SK-N-SH (cell line): Measurements from ENCODE around the gene CSN2. TPM values are rescaled to one million over a fixed set of nuclear protein-coding genes. Genes with fewer than 3 reads are reported as not detected.

Source experiments
- CTCF ChIA-PET: fragments of 300-600, 350-600 bp; formaldehyde crosslinking; extraction: SDS; loops from one replicate; lab custom pipeline; 2021; lab: Yijun Ruan, JAX
- POLR2A ChIA-PET: fragments of 350-600 bp; sonication (Branson Sonifier 250); formaldehyde crosslinking; extraction: SDS; loops from one replicate; lab custom pipeline; 2020; ENCODE audit warnings: antibody characterized with exemption, inconsistent platforms; lab: Yijun Ruan, JAX
- DNase-seq: peaks from one replicate; pipeline ENCODE4 v3.0.0; 2012
- H2AFZ ChIP-seq: fragments of 200-600 bp; sonication (generic); 2 replicates; pipeline ENCODE4 v1.8.1; 2016; ENCODE audit warnings: antibody characterized with exemption, mild to moderate bottlenecking, low read depth
- H3F3A ChIP-seq: fragments of 200-600 bp; sonication (generic); replicated peaks from 2 replicates; pipeline ENCODE3; 2016; ENCODE audit warnings: antibody characterized with exemption, mild to moderate bottlenecking; ENCODE audit not compliant: insufficient read depth
- H3K27ac ChIP-seq, 2 experiments: fragments of 200-500 bp in 1 of 2; fragments of 200-600 bp in 1 of 2; sonication (Bioruptor generic) in 1 of 2; sonication (generic), shearing (Covaris generic) in 1 of 2; 2 replicates each; pipeline versions ENCODE4 v1.5.1 to v1.6.1; 2014 to 2016; ENCODE audit warnings: low read depth in 2 of 2, inconsistent platforms in 1 of 2, low read length in 1 of 2, mild to moderate bottlenecking in 1 of 2, mixed read lengths in 1 of 2
- H3K27me3 ChIP-seq: fragments of 200-600 bp; sonication (generic), shearing (Covaris generic); 2 replicates; pipeline ENCODE4 v1.6.1; 2016; ENCODE audit warnings: mixed run types; ENCODE audit not compliant: insufficient read depth
- H3K36me3 ChIP-seq, 2 experiments: fragments of 200-500 bp in 1 of 2; fragments of 200-600 bp in 1 of 2; sonication (Bioruptor generic) in 1 of 2; sonication (generic) in 1 of 2; replicated peaks in 1 of 2; 2 replicates each; pipeline versions ENCODE3 to v1.5.1; 2014 to 2016; ENCODE audit warnings: low read length in 1 of 2, mild to moderate bottlenecking in 1 of 2; ENCODE audit not compliant: insufficient read depth in 2 of 2, control insufficient read depth in 1 of 2
- H3K4me1 ChIP-seq, 2 experiments: fragments of 200-500 bp in 1 of 2; fragments of 200-600 bp in 1 of 2; sonication (Bioruptor generic) in 1 of 2; sonication (generic), shearing (Covaris generic) in 1 of 2; 2 replicates each; pipeline versions ENCODE4 v1.5.1 to v1.6.1; 2014 to 2016; ENCODE audit warnings: low read depth in 1 of 2, low read length in 1 of 2, mixed run types in 1 of 2; ENCODE audit not compliant: insufficient read depth in 2 of 2, control insufficient read depth in 1 of 2
- H3K4me2 ChIP-seq: fragments of 200-600 bp; sonication (generic), shearing (Covaris generic); 2 replicates; pipeline ENCODE4 v1.6.1; 2017; ENCODE audit warnings: mixed run types
- H3K4me3 ChIP-seq, 2 experiments: fragments of 200-500 bp in 1 of 2; fragments of 200-600 bp in 1 of 2; sonication (Bioruptor generic) in 1 of 2; sonication (generic), shearing (Covaris generic) in 1 of 2; 2 replicates each; pipeline versions ENCODE4 v1.5.1 to v1.8.1; 2014 to 2016; ENCODE audit warnings: low read depth in 2 of 2, inconsistent platforms in 1 of 2, low read length in 1 of 2, mild to moderate bottlenecking in 1 of 2, mixed read lengths in 1 of 2, moderate library complexity in 1 of 2
- H3K79me2 ChIP-seq: fragments of 200-600 bp; sonication (generic); 2 replicates; pipeline ENCODE4 v1.8.1; 2017; ENCODE audit warnings: mild to moderate bottlenecking; ENCODE audit not compliant: insufficient read depth
- H3K9ac ChIP-seq: fragments of 200-600 bp; sonication (generic); 2 replicates; pipeline ENCODE4 v1.6.1; 2017; ENCODE audit warnings: mixed run types
- H3K9me2 ChIP-seq: fragments of 200-600 bp; sonication (generic); 2 replicates; pipeline ENCODE4 v1.6.1; 2017; ENCODE audit warnings: mixed run types
- H3K9me3 ChIP-seq: fragments of 200-600 bp; sonication (generic); 2 replicates; pipeline ENCODE4 v1.6.1; 2017; ENCODE audit warnings: mixed run types, mild to moderate bottlenecking, moderate library complexity
- H4K20me1 ChIP-seq: fragments of 200-600 bp; sonication (generic); 2 replicates; pipeline ENCODE4 v1.6.1; 2017; ENCODE audit warnings: mild to moderate bottlenecking, mixed run types; ENCODE audit not compliant: insufficient read depth
- CHD2 ChIP-seq: fragments of 150-350 bp; IDR thresholded peaks from 2 replicates; pipeline ENCODE4 v1.6.1; 2018; ENCODE audit warnings: low read length; ENCODE audit not compliant: partially characterized antibody
- CTCF ChIP-seq: fragments of 200-600 bp; sonication (generic); IDR thresholded peaks from 2 replicates; pipeline ENCODE4 v1.6.1; 2017; ENCODE audit warnings: antibody characterized with exemption, mild to moderate bottlenecking, moderate library complexity
- EZH2phosphoT487 ChIP-seq: fragments of 200-600 bp; sonication (generic); IDR thresholded peaks from 2 replicates; pipeline ENCODE4 v1.6.1; 2017; ENCODE audit warnings: low read depth, mixed run types, mild to moderate bottlenecking, antibody characterized with exemption, moderate library complexity, borderline replicate concordance
- FOXJ3 ChIP-seq: sonication (generic); formaldehyde crosslinking; IDR thresholded peaks from 2 replicates; pipeline ENCODE4 v1.5.1; 2020; ENCODE audit warnings: mild to moderate bottlenecking, missing genetic modification reagents
- FOXM1 ChIP-seq: IDR thresholded peaks from 2 replicates; pipeline ENCODE4 v1.4.0; 2012; ENCODE audit warnings: low read depth, mild to moderate bottlenecking
- GATA2 ChIP-seq: sonication (generic); formaldehyde crosslinking; IDR thresholded peaks from 2 replicates; pipeline ENCODE4 v1.5.0; 2020; ENCODE audit warnings: mild to moderate bottlenecking, missing genetic modification reagents
- IRF3 ChIP-seq: fragments of 150-350 bp; IDR thresholded peaks from 2 replicates; pipeline ENCODE4 v1.6.1; 2016; ENCODE audit warnings: mild to moderate bottlenecking, low read depth, low read length
- MXI1 ChIP-seq: IDR thresholded peaks from 2 replicates; pipeline ENCODE4 v1.6.1; 2012; ENCODE audit warnings: mild to moderate bottlenecking, low read depth, low read length, improper control_type of control experiment
- NFIC ChIP-seq: IDR thresholded peaks from 2 replicates; pipeline ENCODE4 v1.4.0; 2012; ENCODE audit warnings: borderline replicate concordance
- NRF1 ChIP-seq: IDR thresholded peaks from 2 replicates; pipeline ENCODE4 v1.6.1; 2012; ENCODE audit warnings: low read depth, mild to moderate bottlenecking, low read length
- POLR2AphosphoS5 ChIP-seq: IDR thresholded peaks from 2 replicates; pipeline ENCODE4 v1.6.1; 2012; ENCODE audit warnings: low read depth, low read length
- RAD21 ChIP-seq: IDR thresholded peaks from 2 replicates; pipeline ENCODE4 v1.6.1; 2012; ENCODE audit warnings: mild to moderate bottlenecking, low read length
- RCOR1 ChIP-seq: fragments of 150-350 bp; IDR thresholded peaks from 2 replicates; pipeline ENCODE4 v1.6.1; 2017; ENCODE audit warnings: antibody characterized with exemption, low read length
- RFX5 ChIP-seq: IDR thresholded peaks from 2 replicates; pipeline ENCODE4 v1.6.1; 2012; ENCODE audit warnings: mild to moderate bottlenecking, improper control_type of control experiment, low read length
- RXRA ChIP-seq: IDR thresholded peaks from 2 replicates; pipeline ENCODE4 v1.4.0; 2012; ENCODE audit warnings: low read depth, mild to moderate bottlenecking, borderline replicate concordance
- SIN3A ChIP-seq: IDR thresholded peaks from 2 replicates; pipeline ENCODE4 v1.6.1; 2012; ENCODE audit warnings: low read depth, mild to moderate bottlenecking, low read length, moderate library complexity, borderline replicate concordance
- TAF1 ChIP-seq: IDR thresholded peaks from 2 replicates; pipeline ENCODE4 v1.6.1; 2012; ENCODE audit warnings: low read depth, mild to moderate bottlenecking, low read length, moderate library complexity, borderline replicate concordance
- YY1 ChIP-seq: IDR thresholded peaks from 2 replicates; pipeline ENCODE4 v1.4.0; 2012; ENCODE audit warnings: low read depth, mild to moderate bottlenecking
- WGBS: methylation state at CpG from one replicate; pipeline ENCODE4 v1.1.6; 2017; ENCODE audit warnings: low lambda C conversion rate; 5-methylcytosine and 5-hydroxymethylcytosine counted together
- polyA plus RNA-seq, 3 experiments: library from polyadenylated mRNA; depleted of rRNA; stranded (reverse); fragments of >200 nt; gene quantifications; 2 replicates each; pipeline ENCODE4 v1.2.3, GENCODE V29; 2012
- TF ChIP-seq, protein P1 (sequence below): IDR thresholded peaks from 2 replicates; pipeline ENCODE4 v1.4.0; 2012; ENCODE audit warnings: low read depth, borderline replicate concordance
- TF ChIP-seq, protein P2 (sequence below): IDR thresholded peaks from 2 replicates; pipeline ENCODE4; 2012

CSN2 gene
- polyA plus RNA-seq, 1 of the 3 experiments (the other 2 are of a cell fraction) = not detected

- TF ChIP-seq TAF1 (no peak), CHD2 (no peak), NFIC (no peak), RFX5 (no peak), RXRA (no peak), EZH2phosphoT487 (no peak), RCOR1 (no peak), NRF1 (no peak), RAD21 (no peak)
- TF ChIP-seq, protein P1, sequence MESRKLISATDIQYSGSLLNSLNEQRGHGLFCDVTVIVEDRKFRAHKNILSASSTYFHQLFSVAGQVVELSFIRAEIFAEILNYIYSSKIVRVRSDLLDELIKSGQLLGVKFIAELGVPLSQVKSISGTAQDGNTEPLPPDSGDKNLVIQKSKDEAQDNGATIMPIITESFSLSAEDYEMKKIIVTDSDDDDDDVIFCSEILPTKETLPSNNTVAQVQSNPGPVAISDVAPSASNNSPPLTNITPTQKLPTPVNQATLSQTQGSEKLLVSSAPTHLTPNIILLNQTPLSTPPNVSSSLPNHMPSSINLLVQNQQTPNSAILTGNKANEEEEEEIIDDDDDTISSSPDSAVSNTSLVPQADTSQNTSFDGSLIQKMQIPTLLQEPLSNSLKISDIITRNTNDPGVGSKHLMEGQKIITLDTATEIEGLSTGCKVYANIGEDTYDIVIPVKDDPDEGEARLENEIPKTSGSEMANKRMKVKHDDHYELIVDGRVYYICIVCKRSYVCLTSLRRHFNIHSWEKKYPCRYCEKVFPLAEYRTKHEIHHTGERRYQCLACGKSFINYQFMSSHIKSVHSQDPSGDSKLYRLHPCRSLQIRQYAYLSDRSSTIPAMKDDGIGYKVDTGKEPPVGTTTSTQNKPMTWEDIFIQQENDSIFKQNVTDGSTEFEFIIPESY = no peak
- H3K9me3 ChIP-seq = no peaks in the 10 kb centered on the region
- H3K4me1 ChIP-seq = no peaks in the 10 kb centered on the region
- no peak overlapping the region for H3K27ac ChIP-seq
- no peaks in the 10 kb centered on the region for H4K20me1 ChIP-seq
- no peaks in the 10 kb centered on the region for H3K27me3 ChIP-seq
- H3F3A ChIP-seq = no peaks in the 10 kb centered on the region
- no peak overlapping the region for H3K4me2 ChIP-seq
- ChIA-PET POLR2A (no interaction called here), CTCF (no interaction called here)
- H3K79me2 ChIP-seq = no peaks in the 10 kb centered on the region
- DNase-seq = no peak
- no peak overlapping the region for H2AFZ ChIP-seq
- WGBS = 0% methylated on average over 1 of the region's 1 CpG
- no peak overlapping the region for H3K4me3 ChIP-seq
- no peaks in the 10 kb centered on the region for H3K36me3 ChIP-seq
- no peaks in the 10 kb centered on the region for H3K9me2 ChIP-seq
- H3K9ac ChIP-seq = no peak overlapping the region
Measured at GRCh38 chr4:69970071-69970470, 4.5 kb upstream of the CSN2 start.

- no peak overlapping the region for H3K27ac ChIP-seq
- no peaks in the 10 kb centered on the region for H4K20me1 ChIP-seq
- no peak overlapping the region for H3K4me3 ChIP-seq
- WGBS = 9% methylated on average over 1 of the region's 1 CpG
- no peaks in the 10 kb centered on the region for H3K79me2 ChIP-seq
- H3K9me2 ChIP-seq = no peaks in the 10 kb centered on the region
- H3K4me1 ChIP-seq = no peaks in the 10 kb centered on the region
- H3K36me3 ChIP-seq = no peaks in the 10 kb centered on the region
- no peak overlapping the region for H2AFZ ChIP-seq
- H3F3A ChIP-seq = no peaks in the 10 kb centered on the region
- CTCF ChIA-PET = interaction anchor here (0.7 kb wide), 1 partner anchor 1191 kb away, joined by 3 read pairs; no protein-coding TSS in a partner anchor
- TF ChIP-seq, protein P2, sequence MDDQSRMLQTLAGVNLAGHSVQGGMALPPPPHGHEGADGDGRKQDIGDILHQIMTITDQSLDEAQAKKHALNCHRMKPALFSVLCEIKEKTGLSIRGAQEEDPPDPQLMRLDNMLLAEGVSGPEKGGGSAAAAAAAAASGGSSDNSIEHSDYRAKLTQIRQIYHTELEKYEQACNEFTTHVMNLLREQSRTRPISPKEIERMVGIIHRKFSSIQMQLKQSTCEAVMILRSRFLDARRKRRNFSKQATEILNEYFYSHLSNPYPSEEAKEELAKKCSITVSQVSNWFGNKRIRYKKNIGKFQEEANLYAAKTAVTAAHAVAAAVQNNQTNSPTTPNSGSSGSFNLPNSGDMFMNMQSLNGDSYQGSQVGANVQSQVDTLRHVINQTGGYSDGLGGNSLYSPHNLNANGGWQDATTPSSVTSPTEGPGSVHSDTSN = no peak
- TF ChIP-seq GATA2 (CRISPR knock-in tag) (no peak), FOXJ3 (CRISPR knock-in tag) (no peak), CTCF (no peak), IRF3 (no peak), YY1 (no peak), FOXM1 (no peak), POLR2AphosphoS5 (no peak), RXRA (no peak), SIN3A (no peak), MXI1 (no peak)
- TF ChIP-seq, all 33 proteins: peak for 0
- no peak overlapping the region for H3K9ac ChIP-seq
- POLR2A ChIA-PET = no interaction called here
- H3K4me2 ChIP-seq = no peak overlapping the region
- no peaks in the 10 kb centered on the region for H3K9me3 ChIP-seq
- DNase-seq = no peak
- no peaks in the 10 kb centered on the region for H3K27me3 ChIP-seq
Measured at GRCh38 chr4:69957209-69957608, 8.3 kb downstream of the CSN2 start.
